HG02840 (cell line): ENCODE data around the gene DFFA.
A peak's percentile ranks its signal among the peaks of the same experiment; 100 is the strongest.

Source experiments
- ATAC-seq: cut with Tn5 transposase; IDR thresholded peaks from one replicate; pipeline ENCODE4 v1.9.1; 2021; ENCODE audit warnings: mild to moderate bottlenecking, moderate library complexity, moderate number of reproducible peaks; ENCODE audit not compliant: unreplicated experiment, low FRiP score

Gene DFFA, protein sequence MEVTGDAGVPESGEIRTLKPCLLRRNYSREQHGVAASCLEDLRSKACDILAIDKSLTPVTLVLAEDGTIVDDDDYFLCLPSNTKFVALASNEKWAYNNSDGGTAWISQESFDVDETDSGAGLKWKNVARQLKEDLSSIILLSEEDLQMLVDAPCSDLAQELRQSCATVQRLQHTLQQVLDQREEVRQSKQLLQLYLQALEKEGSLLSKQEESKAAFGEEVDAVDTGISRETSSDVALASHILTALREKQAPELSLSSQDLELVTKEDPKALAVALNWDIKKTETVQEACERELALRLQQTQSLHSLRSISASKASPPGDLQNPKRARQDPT

DNA sequence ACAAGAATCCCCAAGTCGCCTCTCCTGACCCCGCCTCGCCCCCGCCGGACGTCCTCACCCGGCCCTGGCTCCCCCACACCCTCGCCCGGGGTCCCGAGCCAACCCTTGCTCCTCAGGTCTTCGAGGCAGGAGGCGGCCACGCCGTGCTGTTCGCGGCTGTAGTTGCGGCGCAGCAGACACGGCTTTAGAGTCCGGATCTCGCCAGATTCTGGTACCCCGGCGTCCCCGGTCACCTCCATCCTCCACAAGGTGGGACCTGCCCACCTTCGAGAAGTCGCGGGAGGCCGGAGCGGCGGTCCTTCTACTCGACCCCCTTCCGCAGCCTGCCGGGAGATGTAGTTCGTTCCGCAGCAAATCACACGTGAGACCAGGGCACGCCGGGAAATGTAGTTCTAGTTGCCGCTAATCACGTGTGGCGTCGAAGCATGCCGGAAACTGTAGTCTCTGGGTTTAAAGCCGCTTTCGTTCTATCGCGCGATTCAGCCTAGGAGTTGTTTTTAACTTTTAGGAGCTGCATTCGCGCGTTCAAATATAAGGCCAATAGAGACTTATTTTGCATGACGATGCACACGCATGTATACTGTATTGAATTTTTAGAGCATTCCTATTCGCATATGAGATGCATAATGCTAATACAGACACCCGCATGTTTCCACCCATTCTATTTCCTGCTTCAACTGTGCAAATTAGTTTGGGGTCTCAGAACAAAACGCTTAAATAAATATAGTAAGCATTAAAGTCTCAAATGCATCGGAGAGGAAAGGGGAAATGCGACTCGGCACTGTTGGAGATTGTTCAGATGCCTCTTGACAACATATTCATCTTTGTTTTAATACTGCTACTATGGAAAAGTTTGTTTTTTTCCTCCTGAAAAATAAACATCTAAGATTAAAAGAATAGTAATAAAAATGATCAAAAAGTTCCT lies at the start of gene DFFA:
Gene DFFA (minus strand): TSS at position 310 of the 925 bp plus-strand sequence. CDS start 71 bp downstream, at position 239.
- ATAC-seq = peak; percentile 77

GRCh38 chr1:10521537-10522157 lies 49.3 kb upstream of the DFFA start:
- ATAC-seq = no peak

DNA sequence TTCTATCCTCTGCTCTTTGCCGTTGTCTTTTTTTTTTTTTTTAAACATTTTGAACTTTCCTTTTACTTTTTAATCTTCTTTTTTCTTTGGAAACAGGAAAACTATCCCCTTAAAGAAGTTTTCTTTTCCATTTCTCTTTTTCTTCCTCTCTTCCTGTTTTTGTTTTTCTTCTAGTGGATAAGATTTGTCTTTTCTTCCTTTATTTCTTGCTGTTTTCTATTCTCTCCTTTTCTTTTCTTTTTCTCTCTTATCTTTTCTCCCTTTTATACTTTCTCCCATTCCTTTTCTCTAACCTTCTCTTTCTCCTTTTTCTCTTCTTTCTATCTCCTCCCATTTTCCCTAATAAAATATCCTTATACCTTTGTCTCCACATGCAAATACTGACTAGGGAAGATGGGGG lies 48.6 kb upstream of the DFFA start:
- no peak for ATAC-seq

DNA sequence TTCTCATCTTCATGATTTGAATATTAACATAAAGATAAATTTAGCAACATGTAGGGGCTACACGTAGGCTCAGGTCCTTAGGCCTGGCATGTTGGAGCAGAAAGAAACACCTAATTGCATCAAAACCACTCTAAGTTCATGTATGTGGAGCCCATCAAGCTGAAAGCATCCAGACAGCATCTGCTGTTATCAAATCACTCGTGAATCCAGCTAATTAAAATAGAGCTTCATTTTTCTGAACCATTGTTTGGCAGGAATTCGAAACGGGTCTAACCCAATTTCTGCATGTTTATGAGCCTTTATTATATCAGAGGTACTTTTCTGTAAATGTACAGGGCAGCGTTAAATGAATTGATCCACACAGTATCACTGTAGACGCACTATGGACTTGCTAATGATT lies 48.2 kb upstream of the DFFA start:
- no peak for ATAC-seq

DNA sequence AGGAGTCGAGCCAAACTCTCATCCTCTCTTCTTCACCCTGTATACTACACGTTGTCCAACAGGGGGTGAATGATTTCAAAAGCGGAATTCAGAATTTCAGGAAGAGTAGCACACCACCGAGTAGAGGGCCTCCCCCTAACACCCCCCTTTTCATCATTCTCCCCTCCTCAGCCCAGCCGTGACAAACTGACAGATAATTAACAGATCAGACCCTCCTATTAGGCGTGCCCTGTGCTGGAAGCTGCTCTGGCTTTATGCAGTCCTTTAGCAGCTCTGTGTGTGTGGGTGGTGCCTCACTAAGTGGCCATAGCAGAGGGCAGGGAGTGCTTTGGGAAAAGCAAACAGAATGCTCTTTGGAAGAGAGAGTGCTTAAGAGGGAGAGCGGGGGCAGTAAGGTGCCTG lies 46.7 kb upstream of the DFFA start:
- no peak for ATAC-seq

- ATAC-seq = no peak
These were observed 45.3 kb upstream of the DFFA start for GRCh38 chr1:10517677-10517982.

DNA sequence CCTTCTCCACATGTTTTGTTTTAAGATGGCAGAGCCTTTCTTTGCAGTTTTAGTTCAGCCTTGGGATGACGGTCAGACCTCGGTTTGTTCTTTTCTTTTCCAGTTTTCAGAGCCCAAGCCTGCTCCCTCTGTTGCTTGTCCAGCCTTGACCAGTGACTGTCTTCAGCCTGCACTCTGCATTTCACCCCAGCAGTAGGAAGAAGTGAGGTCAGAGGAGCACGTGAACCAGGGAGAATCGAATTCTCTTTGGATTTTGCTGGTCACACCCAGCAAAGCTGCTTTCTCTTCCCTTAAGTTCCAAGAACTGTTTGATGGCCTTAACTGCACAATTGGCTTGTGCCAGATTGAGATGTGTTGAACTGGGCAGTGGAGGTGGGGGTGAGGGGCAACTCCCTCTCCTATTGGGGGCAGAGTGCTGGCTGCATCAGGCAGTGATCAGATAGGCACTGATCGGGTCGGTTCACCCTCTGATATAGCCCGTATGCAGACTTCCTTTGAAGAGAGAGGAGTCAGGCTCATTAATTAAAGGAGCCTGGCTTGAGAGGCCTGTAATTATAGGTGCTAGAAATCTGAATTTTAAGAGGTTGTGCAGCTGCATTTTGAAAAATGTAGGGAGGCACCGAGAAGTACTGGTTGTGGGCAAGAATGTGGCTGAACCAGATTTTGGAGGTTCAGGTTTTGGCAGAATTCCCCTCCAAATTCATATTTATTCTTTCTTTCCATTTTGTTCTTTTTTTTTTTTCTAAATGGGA lies 44.8 kb upstream of the DFFA start:
- ATAC-seq = no peak

- no peak for ATAC-seq
These were observed 43.8 kb upstream of the DFFA start for GRCh38 chr1:10515976-10516750.

DNA sequence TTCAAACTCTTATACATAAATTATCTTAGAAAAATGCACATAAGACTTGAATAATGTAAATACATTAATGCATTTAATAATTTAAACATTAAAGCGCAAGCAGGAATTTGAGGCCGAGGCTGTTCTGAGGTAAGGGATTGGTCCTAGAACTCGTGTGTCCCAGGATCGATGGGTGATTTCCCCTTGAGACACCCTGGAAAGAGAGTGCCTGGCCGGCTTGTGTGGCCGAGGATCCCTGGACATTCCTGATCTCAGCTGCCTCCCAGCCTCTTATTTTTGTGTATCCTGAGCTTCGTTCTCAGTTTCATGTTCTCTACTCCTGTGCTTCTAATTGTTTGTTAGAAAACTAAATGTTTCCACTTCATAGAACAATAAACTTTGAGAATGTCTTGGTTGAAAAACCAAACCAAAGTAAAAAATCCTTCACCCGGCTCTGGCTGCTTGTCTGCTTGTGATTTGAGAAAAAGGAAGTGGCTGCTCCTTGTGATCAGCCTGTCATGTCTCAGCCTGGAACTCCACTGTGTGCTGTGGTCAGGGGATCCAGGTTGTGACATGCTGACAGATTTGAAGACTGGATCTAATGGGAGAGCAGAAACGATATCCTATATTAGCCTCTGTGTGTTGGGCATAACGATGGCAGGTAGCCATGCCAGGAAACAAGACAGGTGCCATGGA lies 43.1 kb upstream of the DFFA start:
- no peak for ATAC-seq

GRCh38 chr1:10514490-10515235 lies 42.3 kb upstream of the DFFA start:
- ATAC-seq = no peak

DNA sequence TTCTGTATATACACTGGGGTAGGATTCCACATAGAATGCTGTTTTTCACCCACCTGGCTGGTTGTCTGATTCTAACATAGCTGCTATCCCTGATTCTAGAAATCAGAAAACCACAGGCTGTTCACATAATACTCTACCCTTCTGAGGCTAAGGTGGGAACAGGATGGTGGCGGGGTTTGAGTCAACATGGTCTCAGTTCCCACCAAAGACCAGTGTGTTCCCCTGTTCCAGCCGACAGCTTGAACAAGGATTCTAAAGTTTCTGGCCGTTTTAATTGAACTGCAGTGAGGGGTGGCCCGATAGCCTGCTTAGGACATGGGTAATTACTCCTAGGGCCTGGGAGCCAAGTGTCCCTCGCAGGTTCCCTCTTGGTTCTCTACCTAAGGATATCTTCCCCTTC lies 40.9 kb upstream of the DFFA start:
- no peak for ATAC-seq

DNA sequence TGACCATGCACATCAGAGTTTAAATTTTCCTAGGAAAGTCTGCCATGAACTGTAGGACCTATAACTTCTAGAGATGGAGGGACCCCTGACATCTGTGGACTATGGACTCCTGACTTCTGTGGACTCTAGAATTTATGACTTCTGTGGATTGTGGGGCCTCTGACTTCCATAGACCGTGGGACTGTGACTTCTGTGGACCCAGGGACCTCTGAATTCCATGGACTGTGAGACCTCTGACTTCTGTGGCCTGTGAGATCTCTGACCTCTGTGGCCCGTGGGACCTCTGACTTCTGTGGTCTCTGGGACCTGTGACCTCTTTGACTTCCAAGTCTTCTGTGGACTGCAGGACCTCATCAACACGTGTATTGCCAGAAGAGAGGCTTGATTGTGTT lies 39.2 kb upstream of the DFFA start:
- no peak for ATAC-seq

GRCh38 chr1:10510520-10511493 lies 38.5 kb upstream of the DFFA start:
- peak; percentile 80 for ATAC-seq

DNA sequence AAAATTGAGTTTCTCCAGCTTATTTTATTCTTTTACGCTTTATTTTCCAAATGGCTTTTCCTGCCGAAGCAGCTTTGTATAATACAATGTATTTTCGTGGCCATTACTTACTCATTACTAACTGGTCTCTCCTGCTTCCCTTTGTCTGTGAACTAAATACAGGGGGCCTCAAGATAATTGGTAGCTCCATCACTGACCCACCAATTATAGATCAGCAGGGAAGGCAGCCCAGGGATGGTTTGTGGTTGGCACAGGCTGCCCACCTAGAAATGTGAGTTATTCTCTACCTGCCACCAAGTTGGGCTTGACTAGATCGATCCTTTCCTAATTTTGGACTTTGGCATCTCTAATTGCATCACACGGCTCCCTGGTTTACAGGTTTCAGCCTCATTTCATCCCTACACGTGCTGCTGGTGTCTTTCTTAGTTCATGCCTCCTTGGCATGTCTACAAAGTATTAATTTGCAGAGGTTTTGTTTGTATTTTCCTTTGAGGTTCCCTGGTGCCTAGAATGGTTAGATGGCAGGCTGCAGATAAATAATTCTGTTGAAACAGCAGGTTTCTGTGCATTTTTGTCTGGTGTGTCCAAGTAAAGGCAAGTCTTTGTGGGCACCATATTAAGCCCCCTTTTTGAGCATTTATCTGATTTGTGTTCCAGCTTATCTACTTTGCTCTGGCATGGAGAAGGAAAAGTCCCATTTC lies 37.6 kb upstream of the DFFA start:
- no peak for ATAC-seq

DNA sequence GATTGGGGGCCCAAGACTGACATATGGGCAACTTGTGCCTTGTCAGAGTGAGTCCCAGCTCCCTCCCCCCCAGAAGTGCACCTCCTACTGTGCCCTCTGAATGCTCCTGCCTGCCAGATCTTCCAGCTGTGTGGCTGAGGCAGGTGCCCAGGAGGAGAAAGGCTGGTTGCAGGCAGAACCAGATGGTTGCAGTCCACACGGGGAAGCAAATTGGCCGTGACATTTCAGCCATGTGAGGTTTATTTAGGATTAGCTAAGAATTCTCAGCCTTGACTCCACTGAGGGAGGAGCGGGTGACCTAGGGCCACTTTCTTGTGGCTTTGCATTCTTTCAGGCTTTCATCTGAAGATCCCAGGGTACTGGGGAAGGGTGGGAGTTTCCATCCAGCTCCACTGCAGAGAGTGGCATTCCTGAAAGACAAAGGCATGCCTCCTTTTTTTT lies 36.2 kb upstream of the DFFA start:
- ATAC-seq = no peak

DNA sequence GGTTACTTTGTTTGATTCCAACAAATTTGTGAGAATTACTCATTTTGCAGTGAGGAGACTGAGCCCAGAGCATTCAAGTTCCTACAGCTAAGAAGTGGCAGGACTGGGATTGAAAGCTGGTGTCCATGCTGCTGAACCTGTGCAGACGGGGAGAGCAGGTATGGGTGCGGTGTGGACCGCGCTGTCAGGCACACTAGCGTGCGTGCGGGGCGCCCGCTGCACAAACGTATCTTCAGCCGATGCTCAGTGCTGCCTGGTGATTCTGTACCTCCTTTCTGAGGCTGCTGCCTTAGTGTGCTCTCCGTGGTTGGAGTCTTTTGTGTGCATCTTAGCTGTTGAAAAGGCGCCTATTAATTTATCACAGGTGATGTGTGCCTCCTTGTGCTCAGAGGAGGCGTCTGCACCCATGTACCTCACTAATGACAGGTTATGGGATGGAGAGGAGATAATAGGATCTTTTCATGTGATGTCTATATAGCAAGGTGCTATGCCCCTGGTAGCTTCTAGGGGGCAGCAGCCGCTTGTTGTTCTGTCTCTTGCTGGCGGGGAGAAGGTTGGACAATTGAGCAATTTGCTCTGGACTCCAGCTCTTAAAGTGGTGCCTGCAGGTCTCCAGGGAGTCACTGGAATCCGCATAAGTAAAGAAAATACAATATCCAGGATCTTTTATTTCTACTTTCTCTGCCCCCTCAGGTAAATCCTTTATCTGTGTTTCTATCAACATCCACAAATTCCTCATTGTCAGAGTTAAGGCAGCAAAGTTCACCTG lies 35.0 kb upstream of the DFFA start:
- ATAC-seq = no peak
